K562 (cell line): ENCODE data around the gene LAMA2.

ENCODE experiments used
- FIP1L1 ChIP-seq: fragments of 200-400 bp; formaldehyde crosslinking; IDR thresholded peaks from 2 replicates; pipeline ENCODE4 v1.6.1; 2018; ENCODE audit warnings: mild to moderate bottlenecking, low read depth, low read length; ENCODE audit not compliant: poor library complexity, severe bottlenecking
- RBM22 ChIP-seq: fragments of 200-400 bp; formaldehyde crosslinking; IDR thresholded peaks from 2 replicates; pipeline ENCODE4 v1.6.1; 2018; ENCODE audit warnings: low read length, low read depth; ENCODE audit not compliant: poor library complexity, severe bottlenecking
- RCOR1 ChIP-seq, 2 experiments: IDR thresholded peaks; 2 replicates each; pipeline ENCODE4 v1.6.1; 2012; ENCODE audit warnings: low read depth in 2 of 2, low read length in 2 of 2, borderline replicate concordance in 1 of 2, improper control_type of control experiment in 1 of 2
- RFX5 ChIP-seq: IDR thresholded peaks from 2 replicates; pipeline ENCODE4 v1.6.1; 2011; ENCODE audit warnings: low read depth, mild to moderate bottlenecking, improper control_type of control experiment, low read length
- ZNF780A ChIP-seq: fragments of 250-450 bp; sonication (Bioruptor Pico); IDR thresholded peaks from 2 replicates; pipeline ENCODE4 v1.5.0; 2021; ENCODE audit warnings: mild to moderate bottlenecking
- TF ChIP-seq, protein P1 (sequence below), 2 experiments: fragments of 450-650 bp in 1 of 2; IDR thresholded peaks; 2 replicates each; pipeline ENCODE4 v1.6.1; 2011 to 2017; ENCODE audit warnings: low read depth in 2 of 2, antibody characterized with exemption in 1 of 2, borderline replicate concordance in 1 of 2, low read length in 1 of 2, mild to moderate bottlenecking in 1 of 2, mixed read lengths in 1 of 2; ENCODE audit not compliant: control insufficient read depth in 1 of 2
- TF ChIP-seq, protein P2 (sequence below), 3 experiments: IDR thresholded peaks in 2 of 3; conservative IDR thresholded peaks in 1 of 3; 2 replicates each; pipeline ENCODE4 v1.5.1; 2011 to 2012; ENCODE audit warnings: low read length in 3 of 3, mild to moderate bottlenecking in 3 of 3, control low read depth in 2 of 3, improper control_type of control experiment in 1 of 3, inconsistent platforms in 1 of 3, low read depth in 1 of 3, mixed read lengths in 1 of 3, moderate library complexity in 1 of 3; ENCODE audit not compliant: insufficient read depth in 2 of 3

DNA sequence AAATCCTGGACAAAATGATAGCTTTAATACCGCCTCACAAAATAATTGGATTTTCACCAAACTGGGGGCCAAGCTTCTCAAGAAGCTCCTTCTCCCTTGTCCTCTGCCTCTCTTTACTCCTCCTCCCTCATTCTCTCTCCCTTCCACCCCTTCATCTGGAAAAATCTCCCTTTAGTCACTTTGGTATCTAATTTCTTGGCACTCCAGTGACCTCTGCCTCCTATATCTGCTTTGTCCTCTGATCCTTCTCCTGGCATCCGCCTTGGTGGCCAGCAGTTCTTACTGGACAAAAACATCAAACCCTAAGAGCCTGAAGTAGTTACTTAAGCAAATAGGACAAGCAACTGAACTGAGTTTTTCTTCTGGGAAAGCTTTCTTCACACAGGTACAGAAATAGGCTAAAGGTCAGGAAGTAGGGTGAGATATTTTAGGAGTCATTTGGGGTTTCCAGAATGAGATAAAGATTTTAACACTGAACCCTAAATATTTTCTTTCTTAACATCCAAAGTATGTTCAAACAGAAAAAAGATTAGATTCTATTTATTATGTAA, 606.4 kb downstream of the LAMA2 start:
- no peak for TF ChIP-seq RBM22
- TF ChIP-seq FIP1L1, result no peak
- TF ChIP-seq ZNF780A (CRISPR knock-in tag), result no peak
- TF ChIP-seq, protein P1, sequence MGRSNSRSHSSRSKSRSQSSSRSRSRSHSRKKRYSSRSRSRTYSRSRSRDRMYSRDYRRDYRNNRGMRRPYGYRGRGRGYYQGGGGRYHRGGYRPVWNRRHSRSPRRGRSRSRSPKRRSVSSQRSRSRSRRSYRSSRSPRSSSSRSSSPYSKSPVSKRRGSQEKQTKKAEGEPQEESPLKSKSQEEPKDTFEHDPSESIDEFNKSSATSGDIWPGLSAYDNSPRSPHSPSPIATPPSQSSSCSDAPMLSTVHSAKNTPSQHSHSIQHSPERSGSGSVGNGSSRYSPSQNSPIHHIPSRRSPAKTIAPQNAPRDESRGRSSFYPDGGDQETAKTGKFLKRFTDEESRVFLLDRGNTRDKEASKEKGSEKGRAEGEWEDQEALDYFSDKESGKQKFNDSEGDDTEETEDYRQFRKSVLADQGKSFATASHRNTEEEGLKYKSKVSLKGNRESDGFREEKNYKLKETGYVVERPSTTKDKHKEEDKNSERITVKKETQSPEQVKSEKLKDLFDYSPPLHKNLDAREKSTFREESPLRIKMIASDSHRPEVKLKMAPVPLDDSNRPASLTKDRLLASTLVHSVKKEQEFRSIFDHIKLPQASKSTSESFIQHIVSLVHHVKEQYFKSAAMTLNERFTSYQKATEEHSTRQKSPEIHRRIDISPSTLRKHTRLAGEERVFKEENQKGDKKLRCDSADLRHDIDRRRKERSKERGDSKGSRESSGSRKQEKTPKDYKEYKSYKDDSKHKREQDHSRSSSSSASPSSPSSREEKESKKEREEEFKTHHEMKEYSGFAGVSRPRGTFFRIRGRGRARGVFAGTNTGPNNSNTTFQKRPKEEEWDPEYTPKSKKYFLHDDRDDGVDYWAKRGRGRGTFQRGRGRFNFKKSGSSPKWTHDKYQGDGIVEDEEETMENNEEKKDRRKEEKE (IDR thresholded peaks at IDR 0.05; ENCODE audit: borderline replicate concordance in 1 of 2, control insufficient read depth in 1 of 2, low read depth in 2 of 2, low read length in 1 of 2), result no peak
- TF ChIP-seq RCOR1 (IDR thresholded peaks at IDR 0.05; ENCODE audit: borderline replicate concordance in 1 of 2, low read depth in 2 of 2, low read length in 2 of 2), result no peak
- TF ChIP-seq, protein P2, sequence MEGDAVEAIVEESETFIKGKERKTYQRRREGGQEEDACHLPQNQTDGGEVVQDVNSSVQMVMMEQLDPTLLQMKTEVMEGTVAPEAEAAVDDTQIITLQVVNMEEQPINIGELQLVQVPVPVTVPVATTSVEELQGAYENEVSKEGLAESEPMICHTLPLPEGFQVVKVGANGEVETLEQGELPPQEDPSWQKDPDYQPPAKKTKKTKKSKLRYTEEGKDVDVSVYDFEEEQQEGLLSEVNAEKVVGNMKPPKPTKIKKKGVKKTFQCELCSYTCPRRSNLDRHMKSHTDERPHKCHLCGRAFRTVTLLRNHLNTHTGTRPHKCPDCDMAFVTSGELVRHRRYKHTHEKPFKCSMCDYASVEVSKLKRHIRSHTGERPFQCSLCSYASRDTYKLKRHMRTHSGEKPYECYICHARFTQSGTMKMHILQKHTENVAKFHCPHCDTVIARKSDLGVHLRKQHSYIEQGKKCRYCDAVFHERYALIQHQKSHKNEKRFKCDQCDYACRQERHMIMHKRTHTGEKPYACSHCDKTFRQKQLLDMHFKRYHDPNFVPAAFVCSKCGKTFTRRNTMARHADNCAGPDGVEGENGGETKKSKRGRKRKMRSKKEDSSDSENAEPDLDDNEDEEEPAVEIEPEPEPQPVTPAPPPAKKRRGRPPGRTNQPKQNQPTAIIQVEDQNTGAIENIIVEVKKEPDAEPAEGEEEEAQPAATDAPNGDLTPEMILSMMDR (IDR thresholded peaks at IDR 0.05 in 2 of 3, conservative IDR thresholded peaks at IDR 0.05 in 1 of 3; ENCODE audit: insufficient read depth in 2 of 3, low read depth in 1 of 3, low read length in 3 of 3), result no peak
- TF ChIP-seq RFX5, result no peak
